ENCODE data around the gene FUS.
"Not testable (repeated sequence)": the region's sequence is repeated elsewhere in the genome, so short reads cannot be mapped to it uniquely, and the experiment has no call there.

FUS gene

GRCh38 chr16:31144418-31144817 is 35.5 kb upstream of the FUS start:
- not testable (repeated sequence) for DNase-seq

GRCh38 chr16:31145398-31145990 is 34.4 kb upstream of the FUS start:
- no peak for DNase-seq

- no peak for DNase-seq
Observed at GRCh38 chr16:31147574-31147973, 32.4 kb upstream of the FUS start.

GRCh38 chr16:31148281-31148728 is 31.6 kb upstream of the FUS start:
- no peak for DNase-seq

GRCh38 chr16:31148896-31149295 is 31.0 kb upstream of the FUS start:
- no peak for DNase-seq

- no peak for DNase-seq
Observed at GRCh38 chr16:31149332-31149731, 30.6 kb upstream of the FUS start.

- DNase-seq = no peak
Observed at GRCh38 chr16:31149894-31150890, 29.7 kb upstream of the FUS start, which contains the start of gene PRSS36. TSS of gene PRSS36 (minus strand) at chr16:31150066. CDS start at chr16:31150035, 31 bp downstream.

- not testable (repeated sequence) for DNase-seq
Observed at GRCh38 chr16:31150976-31151375, 29.0 kb upstream of the FUS start.

- no peak for DNase-seq
Observed at GRCh38 chr16:31157136-31157535, 22.8 kb upstream of the FUS start.

GRCh38 chr16:31167315-31167714 is 12.6 kb upstream of the FUS start:
- no peak for DNase-seq

GRCh38 chr16:31168848-31169247 is 11.1 kb upstream of the FUS start:
- DNase-seq = no peak

- not testable (repeated sequence) for DNase-seq
Observed at GRCh38 chr16:31170048-31170447, 9.9 kb upstream of the FUS start.

GRCh38 chr16:31177136-31177535 is 2.8 kb upstream of the FUS start:
- peak; percentile 86 for DNase-seq

- no peak for DNase-seq
Observed at GRCh38 chr16:31179219-31179746, 656 bp upstream of the FUS start.

- DNase-seq = no peak
Observed at GRCh38 chr16:31181102-31181830, 1.3 kb downstream of the FUS start.

- no peak for DNase-seq
Observed at GRCh38 chr16:31182391-31182790, 2.5 kb downstream of the FUS start.

GRCh38 chr16:31183432-31184428 is 3.8 kb downstream of the FUS start:
- no peak for DNase-seq

GRCh38 chr16:31184888-31185287 is 4.9 kb downstream of the FUS start:
- DNase-seq = no peak

GRCh38 chr16:31185339-31185738 is 5.4 kb downstream of the FUS start:
- DNase-seq = no peak

- DNase-seq = no peak
Observed at GRCh38 chr16:31186176-31186575, 6.2 kb downstream of the FUS start.

GRCh38 chr16:31186930-31187807 is 7.2 kb downstream of the FUS start:
- DNase-seq = no peak
